H1 (cell line): ENCODE data around the gene BMP4. TPM values are rescaled to one million over a fixed set of nuclear protein-coding genes. Genes with fewer than 3 reads are reported as not detected.

Source experiments
- ASH2L ChIP-seq: fragments of 200-600, 300-600 bp; sonication (generic); IDR thresholded peaks from one replicate; pipeline ENCODE4 v1.7.1; 2017; ENCODE audit warnings: low read length
- CTBP2 ChIP-seq: IDR thresholded peaks from 2 replicates; pipeline ENCODE4 v1.7.0; 2011; ENCODE audit warnings: borderline replicate concordance, mild to moderate bottlenecking, moderate library complexity, mixed read lengths, low read length; ENCODE audit not compliant: insufficient read depth, insufficient read length
- EGR1 ChIP-seq: IDR thresholded peaks from 2 replicates; pipeline ENCODE4 v1.6.1; 2011; ENCODE audit warnings: low read depth, low read length, borderline replicate concordance
- EP300 ChIP-seq, 2 experiments: IDR thresholded peaks; 1 replicate in 1 of 2; 2 replicates in 1 of 2; pipeline ENCODE4 v1.6.1; 2011 to 2012; ENCODE audit warnings: low read depth in 2 of 2, low read length in 2 of 2, mild to moderate bottlenecking in 2 of 2, borderline replicate concordance in 1 of 2, inconsistent platforms in 1 of 2, moderate library complexity in 1 of 2
- EZH2 ChIP-seq: fragments of 200-600 bp; sonication (generic); IDR thresholded peaks from 2 replicates; pipeline ENCODE4 v1.7.1; 2012; ENCODE audit warnings: low read depth, mild to moderate bottlenecking, moderate library complexity, low read length, inconsistent platforms; ENCODE audit not compliant: severe bottlenecking
- GTF2F1 ChIP-seq: IDR thresholded peaks from 2 replicates; pipeline ENCODE4 v1.6.1; 2012; ENCODE audit warnings: low read depth, low read length, improper control_type of control experiment, borderline replicate concordance
- HDAC2 ChIP-seq, 2 experiments: fragments of 300-600 bp in 1 of 2; sonication (generic) in 1 of 2; IDR thresholded peaks; 2 replicates each; pipeline ENCODE4 v1.6.1; 2011 to 2012; ENCODE audit warnings: low read depth in 2 of 2, low read length in 2 of 2, mild to moderate bottlenecking in 2 of 2, moderate library complexity in 2 of 2, borderline replicate concordance in 1 of 2, inconsistent platforms in 1 of 2
- KDM4A ChIP-seq: IDR thresholded peaks from one replicate; pipeline ENCODE4 v1.7.1; 2012; ENCODE audit warnings: low read depth, mild to moderate bottlenecking, moderate library complexity, low read length, inconsistent platforms; ENCODE audit not compliant: severe bottlenecking
- RAD21 ChIP-seq, 2 experiments: IDR thresholded peaks in 1 of 2; conservative IDR thresholded peaks in 1 of 2; 2 replicates each; pipeline ENCODE4 v1.6.1; 2011; ENCODE audit warnings: low read depth in 2 of 2, low read length in 2 of 2, improper control_type of control experiment in 1 of 2, inconsistent platforms in 1 of 2, mild to moderate bottlenecking in 1 of 2, moderate library complexity in 1 of 2
- SRF ChIP-seq: IDR thresholded peaks from 2 replicates; pipeline ENCODE4 v1.6.1; 2011; ENCODE audit warnings: mild to moderate bottlenecking, low read depth, low read length, moderate library complexity
- SUZ12 ChIP-seq: fragments of 200-600 bp; sonication (generic); IDR thresholded peaks from 2 replicates; pipeline ENCODE4 v1.6.1; 2012; ENCODE audit warnings: mild to moderate bottlenecking, inconsistent platforms, low read length, moderate library complexity, mixed read lengths
- TAF1 ChIP-seq: IDR thresholded peaks from 2 replicates; pipeline ENCODE4 v1.6.1; 2011; ENCODE audit warnings: mild to moderate bottlenecking, low read depth, low read length
- TAF7 ChIP-seq: optimal IDR thresholded peaks from 2 replicates; pipeline ENCODE3; 2011; ENCODE audit warnings: low read depth, mild to moderate bottlenecking, inconsistent platforms, low read length, moderate library complexity, borderline replicate concordance
- TEAD4 ChIP-seq: IDR thresholded peaks from 2 replicates; pipeline ENCODE4 v1.6.1; 2012; ENCODE audit warnings: low read depth, low read length, inconsistent platforms, mixed read lengths
- YY1 ChIP-seq: IDR thresholded peaks from 2 replicates; pipeline ENCODE4 v1.6.1; 2011; ENCODE audit warnings: low read depth, mild to moderate bottlenecking, low read length
- ZNF274 ChIP-seq: IDR thresholded peaks from 2 replicates; pipeline ENCODE4 v1.7.0; 2012; ENCODE audit warnings: low read length, borderline replicate concordance; ENCODE audit errors: extremely low read depth
- polyA plus RNA-seq, 7 experiments: library from polyadenylated mRNA; depleted of rRNA in 3 of 7; stranded (reverse) in 5 of 7; unstranded in 2 of 7; fragments of >200 nt in 5 of 7; fragments of 200-250 nt in 2 of 7; gene quantifications; 1 replicate in 5 of 7; 2 replicates in 1 of 7; 4 replicates in 1 of 7; pipeline versions ENCODE4 v1.2.1 to v1.2.3, GENCODE V29; 2011 to 2013; ENCODE audit warnings: missing spikeins in 2 of 7, mixed read lengths in 2 of 7
- total RNA-seq: library from RNA; stranded (reverse); fragmentation: NEBNext Ultra II Directional; extraction: Animal tissue kit (Norgen Biotek cat#: 25700); gene quantifications from 2 replicates; pipeline ENCODE4 v1.2.1, GENCODE V29; 2021
- TF ChIP-seq, protein P1 (sequence below): IDR thresholded peaks from 2 replicates; pipeline ENCODE4 v1.6.1; 2012; ENCODE audit warnings: inconsistent platforms
- TF ChIP-seq, protein P2 (sequence below): IDR thresholded peaks from 2 replicates; pipeline ENCODE4 v1.6.1; 2012; ENCODE audit warnings: inconsistent platforms

BMP4 gene
- total and polyA plus RNA-seq, 2 of the 8 experiments (the other 6 are each of a cell fraction or from before 2014, with no cell fraction given): 2.3 to 5.4 TPM

DNA sequence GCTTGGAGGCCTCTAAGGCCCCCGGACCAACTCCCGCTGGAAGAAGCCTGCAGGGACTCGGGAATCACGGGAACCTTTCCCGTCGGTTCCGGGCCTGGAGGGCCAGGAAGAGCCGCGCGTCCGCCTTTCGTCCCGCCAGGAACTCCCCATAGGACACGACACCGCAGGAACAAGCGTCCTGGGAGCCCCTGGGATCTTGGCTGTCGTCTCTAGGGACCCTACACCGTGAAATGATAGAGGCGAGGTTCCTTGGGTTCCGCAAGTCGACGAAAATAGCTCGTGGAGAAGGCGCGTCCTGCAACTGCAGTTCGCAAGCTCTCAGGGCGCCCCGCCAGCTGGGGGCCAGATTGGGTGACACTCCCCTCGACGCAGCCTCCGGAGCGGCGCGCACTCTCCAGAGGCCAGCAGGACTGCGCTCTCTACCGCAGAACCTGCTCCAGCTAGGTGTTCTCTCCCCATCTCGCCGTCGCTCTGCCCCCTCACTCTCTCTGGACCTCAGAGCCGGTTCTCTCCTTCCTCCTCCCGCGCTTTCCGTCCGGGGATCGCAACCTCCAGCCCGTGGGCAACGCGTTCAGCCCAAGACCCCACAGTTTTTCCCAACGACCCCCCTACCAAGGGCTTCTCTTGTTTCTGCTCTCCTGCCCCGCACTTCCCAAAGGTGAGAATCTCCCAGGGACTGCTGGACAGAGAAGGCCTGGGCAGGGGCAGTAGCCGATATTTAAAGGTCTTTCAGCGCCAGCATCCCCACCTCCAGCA is 776 bp downstream of the BMP4 start (continued):
- peak; percentile 19 for TF ChIP-seq EZH2
- no peak for TF ChIP-seq TEAD4
- TF ChIP-seq TAF7: no peak
- TF ChIP-seq RAD21 (IDR thresholded peaks at IDR 0.05 in 1 of 2, conservative IDR thresholded peaks at IDR 0.05 in 1 of 2; ENCODE audit: low read depth in 2 of 2, low read length in 2 of 2): peak in 1 of 2 experiments; percentile 10; a peak in 1 of 4 replicates
- peak; percentile 97 for TF ChIP-seq KDM4A
- TF ChIP-seq GTF2F1: no peak
- peak; percentile 62; the same call in 1 of the 2 replicates for TF ChIP-seq EGR1
- TF ChIP-seq, protein P1, sequence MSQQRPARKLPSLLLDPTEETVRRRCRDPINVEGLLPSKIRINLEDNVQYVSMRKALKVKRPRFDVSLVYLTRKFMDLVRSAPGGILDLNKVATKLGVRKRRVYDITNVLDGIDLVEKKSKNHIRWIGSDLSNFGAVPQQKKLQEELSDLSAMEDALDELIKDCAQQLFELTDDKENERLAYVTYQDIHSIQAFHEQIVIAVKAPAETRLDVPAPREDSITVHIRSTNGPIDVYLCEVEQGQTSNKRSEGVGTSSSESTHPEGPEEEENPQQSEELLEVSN: peak; percentile 46; the same call in 1 of the 2 replicates
- no peak for TF ChIP-seq SRF
- no peak for TF ChIP-seq YY1
- TF ChIP-seq CTBP2: peak; percentile 99
- TF ChIP-seq EP300 (IDR thresholded peaks at IDR 0.05; ENCODE audit: borderline replicate concordance in 1 of 2, low read depth in 2 of 2, low read length in 2 of 2): no peak
- 0 out of 2 replicates have a peak, but pooled peaks have one; percentile 18 for TF ChIP-seq TAF1
- TF ChIP-seq ZNF274: no peak
- TF ChIP-seq, protein P2, sequence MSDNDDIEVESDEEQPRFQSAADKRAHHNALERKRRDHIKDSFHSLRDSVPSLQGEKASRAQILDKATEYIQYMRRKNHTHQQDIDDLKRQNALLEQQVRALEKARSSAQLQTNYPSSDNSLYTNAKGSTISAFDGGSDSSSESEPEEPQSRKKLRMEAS: peak; percentile 45; the same call in 1 of the 2 replicates
- TF ChIP-seq ASH2L: no peak
- TF ChIP-seq HDAC2 (IDR thresholded peaks at IDR 0.05; ENCODE audit: borderline replicate concordance in 1 of 2, low read depth in 2 of 2, low read length in 2 of 2): no peak
- TF ChIP-seq SUZ12: peak; percentile 86
